Measurements from ENCODE around the gene JMJD8. TPM values are rescaled to one million over a fixed set of nuclear protein-coding genes. Genes with fewer than 3 reads are reported as not detected.

JMJD8 gene
- total and polyA plus RNA-seq, 2 donors from 2014 or later: 75.0 to 80.4 TPM

DNA sequence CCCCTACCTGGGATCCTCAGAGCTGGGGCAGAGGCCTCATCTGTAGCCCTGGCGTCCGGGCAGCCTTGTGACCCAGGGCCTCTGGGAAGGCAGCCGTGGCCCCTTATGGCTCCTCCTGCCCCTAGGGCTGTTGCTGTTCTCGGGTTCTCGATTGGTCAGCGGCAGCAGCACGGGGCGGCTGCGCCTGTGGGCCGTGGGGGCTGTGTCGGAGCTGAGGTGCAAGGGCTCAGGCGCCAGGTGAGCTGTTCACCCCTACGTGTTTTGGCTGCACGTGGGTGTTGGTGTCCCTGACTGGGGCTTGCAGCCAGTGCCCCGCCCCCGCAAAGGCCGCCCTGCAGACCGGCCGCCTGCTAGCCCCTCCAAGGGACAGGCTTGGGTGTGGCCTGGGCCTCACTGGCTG lies 22.0 kb downstream of the JMJD8 start:
- H3K4me3 ChIP-seq (ENCODE audit: low read length in 3 of 3): no peak overlapping the region
- no peak overlapping the region for H3K27ac ChIP-seq (ENCODE audit: low read depth in 2 of 2, low read length in 2 of 2)
- H3K36me3 ChIP-seq (ENCODE audit: control insufficient read depth in 2 of 3, insufficient read depth in 3 of 3, low read length in 3 of 3): no peaks in the 10 kb centered on the region
- TF ChIP-seq, protein P1, sequence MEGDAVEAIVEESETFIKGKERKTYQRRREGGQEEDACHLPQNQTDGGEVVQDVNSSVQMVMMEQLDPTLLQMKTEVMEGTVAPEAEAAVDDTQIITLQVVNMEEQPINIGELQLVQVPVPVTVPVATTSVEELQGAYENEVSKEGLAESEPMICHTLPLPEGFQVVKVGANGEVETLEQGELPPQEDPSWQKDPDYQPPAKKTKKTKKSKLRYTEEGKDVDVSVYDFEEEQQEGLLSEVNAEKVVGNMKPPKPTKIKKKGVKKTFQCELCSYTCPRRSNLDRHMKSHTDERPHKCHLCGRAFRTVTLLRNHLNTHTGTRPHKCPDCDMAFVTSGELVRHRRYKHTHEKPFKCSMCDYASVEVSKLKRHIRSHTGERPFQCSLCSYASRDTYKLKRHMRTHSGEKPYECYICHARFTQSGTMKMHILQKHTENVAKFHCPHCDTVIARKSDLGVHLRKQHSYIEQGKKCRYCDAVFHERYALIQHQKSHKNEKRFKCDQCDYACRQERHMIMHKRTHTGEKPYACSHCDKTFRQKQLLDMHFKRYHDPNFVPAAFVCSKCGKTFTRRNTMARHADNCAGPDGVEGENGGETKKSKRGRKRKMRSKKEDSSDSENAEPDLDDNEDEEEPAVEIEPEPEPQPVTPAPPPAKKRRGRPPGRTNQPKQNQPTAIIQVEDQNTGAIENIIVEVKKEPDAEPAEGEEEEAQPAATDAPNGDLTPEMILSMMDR (IDR thresholded peaks at IDR 0.05; ENCODE audit: borderline replicate concordance, extremely low read depth, insufficient read depth): no peak
- H3K4me1 ChIP-seq (ENCODE audit: control insufficient read depth in 2 of 3, insufficient read depth in 2 of 3, low read depth in 1 of 3, low read length in 3 of 3): peaks cover 0 to 10% (median 0%) of the 10 kb centered on the region in 3 donors
- H3K27me3 ChIP-seq (ENCODE audit: control insufficient read depth, insufficient read depth, low read length): no peaks in the 10 kb centered on the region
- intact Hi-C loops (cut with DNase I): no loop called here
- no peak for DNase-seq
- H3K9me3 ChIP-seq (ENCODE audit: control insufficient read depth in 2 of 3, insufficient read depth in 1 of 3, low read length in 3 of 3): no peaks in the 10 kb centered on the region
- no peak for FAIRE-seq
- H3K9ac ChIP-seq (ENCODE audit: low read length in 3 of 3): no peak overlapping the region

DNA sequence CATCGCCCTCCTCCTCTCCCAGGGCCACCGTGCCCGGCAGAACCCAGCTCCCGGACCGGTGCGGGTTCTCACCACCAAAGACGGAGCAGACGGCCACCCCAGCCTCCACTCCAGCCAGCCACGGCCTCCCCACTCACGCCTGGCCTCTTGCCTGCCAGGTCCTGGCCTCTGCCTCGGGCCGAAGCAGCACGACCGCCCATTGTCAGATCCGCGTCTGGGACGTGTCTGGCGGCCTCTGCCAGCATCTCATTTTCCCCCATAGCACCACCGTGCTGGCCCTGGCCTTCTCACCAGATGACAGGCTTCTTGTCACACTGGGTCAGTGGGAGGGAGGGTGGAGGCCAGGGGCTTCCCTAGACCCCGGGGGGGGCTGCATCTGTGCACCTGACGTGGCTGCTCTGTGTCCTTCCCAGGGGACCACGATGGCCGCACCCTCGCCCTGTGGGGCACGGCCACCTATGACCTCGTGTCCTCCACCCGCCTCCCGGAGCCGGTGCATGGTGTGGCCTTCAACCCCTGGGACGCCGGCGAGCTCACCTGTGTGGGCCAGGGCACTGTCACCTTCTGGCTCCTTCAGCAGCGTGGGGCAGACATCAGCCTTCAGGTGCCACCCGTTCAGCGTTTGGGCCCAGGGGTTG lies 22.8 kb downstream of the JMJD8 start:
- Histone ChIP-seq H3K9me3 (ENCODE audit: control insufficient read depth in 2 of 3, insufficient read depth in 1 of 3, low read length in 3 of 3) (no peaks in the 10 kb centered on the region), H3K27ac (ENCODE audit: low read depth in 2 of 2, low read length in 2 of 2) (peak overlapping the region in 1 of 2 donors; percentile 13), H3K9ac (ENCODE audit: low read length in 3 of 3) (peak overlapping the region in 1 of 3 donors; percentile 19), H3K4me1 (ENCODE audit: control insufficient read depth in 2 of 3, insufficient read depth in 2 of 3, low read depth in 1 of 3, low read length in 3 of 3) (peaks cover 0 to 10% (median 0%) of the 10 kb centered on the region in 3 donors), H3K36me3 (ENCODE audit: control insufficient read depth in 2 of 3, insufficient read depth in 3 of 3, low read length in 3 of 3) (no peaks in the 10 kb centered on the region), H3K27me3 (ENCODE audit: control insufficient read depth, insufficient read depth, low read length) (no peaks in the 10 kb centered on the region), H3K4me3 (ENCODE audit: low read length in 3 of 3) (no peak overlapping the region)
- TF ChIP-seq, protein P1 (IDR thresholded peaks at IDR 0.05; ENCODE audit: borderline replicate concordance, extremely low read depth, insufficient read depth): no peak
- FAIRE-seq (no peak), DNase-seq (no peak)
- intact Hi-C loops (cut with DNase I): no loop called here

DNA sequence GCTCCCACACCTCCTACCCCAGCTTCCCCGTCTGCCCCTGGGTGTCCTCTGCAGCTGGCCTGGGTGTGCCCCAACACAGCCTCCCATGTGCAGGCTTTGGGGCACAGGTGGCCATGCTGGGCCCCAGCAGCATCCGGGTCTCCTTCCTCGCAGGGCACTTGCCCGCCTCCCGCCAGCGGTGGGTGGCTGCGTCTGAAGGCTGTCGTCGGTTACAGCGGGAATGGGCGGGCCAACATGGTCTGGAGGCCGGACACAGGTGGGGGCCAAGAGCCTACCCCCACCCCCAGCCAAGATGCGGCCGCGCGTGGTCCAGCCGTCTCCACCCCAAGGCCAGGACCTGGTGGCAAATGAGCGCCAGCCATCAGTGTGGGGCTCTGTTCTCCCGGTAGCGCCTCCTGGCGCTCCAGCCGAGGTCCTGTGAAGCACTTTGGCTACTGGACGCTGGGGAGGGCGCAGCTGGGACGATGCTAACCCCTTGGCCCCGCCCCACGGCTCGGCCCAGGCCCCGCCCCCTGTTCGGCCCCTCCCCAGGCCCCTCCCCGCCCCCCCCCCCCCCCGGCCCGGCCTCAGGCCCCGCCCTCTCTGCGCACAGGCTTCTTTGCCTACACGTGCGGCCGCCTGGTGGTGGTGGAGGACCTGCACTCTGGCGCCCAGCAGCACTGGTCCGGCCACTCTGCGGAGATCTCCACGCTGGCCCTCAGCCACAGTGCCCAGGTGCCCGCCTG lies 23.5 kb downstream of the JMJD8 start:
- Histone ChIP-seq H3K9me3 (ENCODE audit: control insufficient read depth in 2 of 3, insufficient read depth in 1 of 3, low read length in 3 of 3) (no peaks in the 10 kb centered on the region), H3K4me3 (ENCODE audit: low read length in 3 of 3) (no peak overlapping the region), H3K27ac (ENCODE audit: low read depth in 2 of 2, low read length in 2 of 2) (no peak overlapping the region), H3K36me3 (ENCODE audit: control insufficient read depth in 2 of 3, insufficient read depth in 3 of 3, low read length in 3 of 3) (no peaks in the 10 kb centered on the region), H3K4me1 (ENCODE audit: control insufficient read depth in 2 of 3, insufficient read depth in 2 of 3, low read depth in 1 of 3, low read length in 3 of 3) (peaks cover 0 to 10% (median 0%) of the 10 kb centered on the region in 3 donors), H3K27me3 (ENCODE audit: control insufficient read depth, insufficient read depth, low read length) (no peaks in the 10 kb centered on the region), H3K9ac (ENCODE audit: low read length in 3 of 3) (no peak overlapping the region)
- DNase-seq (peak; percentile 89 to 98 (median 94)), FAIRE-seq (no peak)
- TF ChIP-seq, protein P1 (IDR thresholded peaks at IDR 0.05; ENCODE audit: borderline replicate concordance, extremely low read depth, insufficient read depth): peak; percentile 67
- intact Hi-C loops (cut with DNase I): no loop called here

Data from kidney (tissue), 14 donors.